Measurements from ENCODE around the gene TBX21.

Gene TBX21

DNA sequence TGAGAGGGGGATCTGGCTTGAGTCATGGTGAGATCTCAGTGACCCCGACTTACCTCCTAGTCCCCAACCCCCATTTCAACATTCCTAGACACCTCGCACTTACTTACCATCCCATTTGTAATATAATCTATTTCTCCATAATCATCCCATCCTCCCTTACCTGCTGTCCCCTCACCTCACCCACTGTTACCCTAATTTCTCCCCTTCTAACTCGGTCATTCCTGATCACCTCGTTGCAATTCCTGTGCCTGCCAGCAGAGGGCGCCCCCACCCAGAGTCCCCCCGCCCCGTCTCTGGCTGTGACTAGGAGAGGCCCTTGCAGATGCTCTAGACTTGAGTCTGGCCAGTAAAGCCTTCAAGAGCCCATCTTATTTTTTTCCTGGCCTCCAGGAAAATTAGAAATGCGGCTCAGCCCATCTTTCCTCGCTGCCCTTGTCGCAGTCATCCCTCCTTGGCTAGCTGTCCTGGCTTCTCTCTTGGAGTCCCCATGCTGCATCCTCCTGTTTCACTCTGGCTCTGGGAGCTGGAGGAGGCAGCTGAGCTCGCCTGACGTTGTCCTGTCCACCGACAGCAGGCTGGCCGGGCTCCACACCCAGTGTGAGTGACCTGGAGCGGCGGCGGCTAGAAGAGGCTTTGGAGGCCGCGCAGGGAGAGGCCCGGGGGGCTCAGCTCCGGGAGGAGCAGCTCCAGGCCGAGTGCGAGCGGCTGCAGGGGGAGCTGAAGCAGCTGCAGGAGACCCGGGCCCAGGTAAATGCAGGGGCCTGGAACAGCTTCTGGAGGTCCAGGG, 34.1 kb upstream of the TBX21 start:
- DNase-seq (ENCODE audit: low spot score), result peak; percentile 56

DNA sequence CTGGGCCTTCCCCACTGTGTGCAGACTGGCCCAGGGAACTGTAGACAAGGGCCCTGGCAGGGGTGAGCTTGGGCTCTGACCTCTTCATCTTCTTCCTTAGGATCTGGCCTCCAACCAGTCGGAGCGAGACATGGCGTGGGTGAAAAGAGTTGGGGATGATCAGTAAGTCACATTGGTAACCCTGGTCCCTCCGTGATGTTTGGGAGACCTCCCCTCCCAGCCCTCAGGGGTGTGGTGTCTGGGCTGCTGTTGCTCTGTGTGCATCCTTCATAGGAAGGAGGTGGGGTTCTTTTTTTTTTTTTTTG, 33.5 kb upstream of the TBX21 start:
- no peak for DNase-seq (ENCODE audit: low spot score)

GRCh38 chr17:47700471-47701449, 32.3 kb upstream of the TBX21 start:
- DNase-seq (ENCODE audit: low spot score), result no peak

GRCh38 chr17:47701608-47702007, 31.4 kb upstream of the TBX21 start:
- DNase-seq (ENCODE audit: low spot score), result no peak

DNA sequence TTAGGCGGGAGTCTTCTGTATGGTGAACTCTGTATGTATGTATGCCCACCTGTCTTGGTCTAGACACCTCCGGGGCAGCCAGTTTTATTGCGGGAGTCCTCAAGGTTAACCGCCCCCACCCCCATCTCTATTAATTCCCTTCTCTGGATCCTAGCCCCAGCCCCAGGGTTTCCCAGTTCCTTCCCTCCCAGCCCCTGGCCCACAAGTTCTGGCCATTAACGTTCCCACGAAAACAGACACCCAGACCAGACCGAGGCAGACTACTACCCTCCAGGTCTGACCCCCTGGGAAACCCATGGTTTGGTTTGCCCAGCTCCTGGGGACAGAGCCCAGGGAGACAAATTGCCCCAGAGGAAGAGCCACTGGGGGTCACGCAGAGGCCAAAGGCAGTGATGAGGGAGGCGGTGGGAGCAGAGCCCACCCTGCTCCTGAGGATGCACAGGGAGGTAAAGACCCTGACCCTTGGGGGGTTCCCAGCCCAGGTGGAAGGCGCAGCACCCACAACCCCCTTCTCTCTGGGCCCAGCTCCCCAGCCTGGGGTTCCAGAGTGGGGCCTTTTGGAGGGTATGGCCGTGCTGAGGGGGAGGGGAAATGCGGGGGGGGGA, 30.5 kb upstream of the TBX21 start:
- no peak for DNase-seq (ENCODE audit: low spot score)

DNA sequence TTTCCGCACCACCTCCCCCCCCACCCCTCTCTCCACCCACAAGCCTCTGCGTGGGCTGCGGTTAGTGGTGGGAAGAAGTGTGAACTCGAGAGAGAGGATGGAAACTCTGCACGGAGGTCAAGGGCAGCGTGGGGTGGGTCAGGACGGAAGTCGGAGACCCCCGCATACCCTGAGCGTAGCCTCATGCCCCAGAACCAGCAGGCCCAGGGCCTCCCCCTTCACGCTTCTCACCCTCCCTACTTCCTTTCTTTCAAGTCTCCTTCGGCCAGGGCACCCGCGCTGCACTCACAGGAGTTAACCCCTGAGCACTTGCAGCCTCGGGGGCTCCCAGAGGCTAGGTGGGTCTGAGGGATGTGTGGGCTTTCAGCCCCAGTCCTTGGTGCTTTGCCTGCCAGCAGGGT, 29.8 kb upstream of the TBX21 start:
- DNase-seq (ENCODE audit: low spot score), result no peak

DNA sequence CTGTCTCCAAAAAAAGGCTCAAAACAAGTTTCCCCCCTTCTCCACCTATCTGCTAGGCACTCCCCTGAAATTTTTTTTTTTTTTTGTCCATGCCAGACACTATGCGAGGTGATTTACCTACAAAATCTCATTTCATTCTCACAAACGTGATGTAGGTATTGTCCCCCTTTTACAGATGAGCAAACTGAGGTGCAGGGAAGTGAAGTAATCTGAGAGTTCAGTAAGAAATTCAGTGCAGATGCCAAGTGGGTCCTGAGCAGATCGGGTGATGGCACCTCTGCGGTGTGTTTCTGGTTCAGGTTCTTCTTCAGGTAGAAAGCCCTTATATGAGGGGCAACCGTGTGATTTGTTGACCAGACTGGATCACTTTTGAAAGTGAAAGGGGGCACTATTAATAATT, 29.4 kb upstream of the TBX21 start:
- no peak for DNase-seq (ENCODE audit: low spot score)

GRCh38 chr17:47704116-47704515, 28.9 kb upstream of the TBX21 start:
- DNase-seq (ENCODE audit: low spot score), result no peak

- peak; percentile 61 for DNase-seq (ENCODE audit: low spot score)
Measured at GRCh38 chr17:47704736-47705135, 28.3 kb upstream of the TBX21 start.

GRCh38 chr17:47705536-47706530, 27.2 kb upstream of the TBX21 start:
- no peak for DNase-seq (ENCODE audit: low spot score)

GRCh38 chr17:47707056-47707804, 25.8 kb upstream of the TBX21 start:
- DNase-seq (ENCODE audit: low spot score), result no peak

DNA sequence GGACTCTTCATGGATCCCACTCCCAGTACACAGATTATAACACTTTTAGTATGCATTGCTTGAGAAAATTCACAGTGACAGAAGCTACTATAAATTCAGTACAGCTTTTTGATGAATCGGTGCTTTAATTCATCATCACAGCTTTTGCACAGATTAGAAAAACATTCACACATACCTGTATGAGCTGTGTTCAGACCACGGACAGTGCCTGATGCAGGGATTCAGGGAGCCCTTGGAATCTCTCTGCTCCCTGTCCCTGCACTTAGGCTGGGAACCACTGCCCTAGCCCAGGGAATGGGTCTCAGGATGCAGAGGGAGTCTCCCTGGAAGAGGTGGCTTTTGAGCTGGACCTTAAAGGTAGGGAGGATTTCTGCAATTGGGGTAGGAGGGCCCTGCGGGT, 25.2 kb upstream of the TBX21 start:
- no peak for DNase-seq (ENCODE audit: low spot score)

GRCh38 chr17:47708312-47708863, 24.6 kb upstream of the TBX21 start:
- DNase-seq (ENCODE audit: low spot score), result no peak

DNA sequence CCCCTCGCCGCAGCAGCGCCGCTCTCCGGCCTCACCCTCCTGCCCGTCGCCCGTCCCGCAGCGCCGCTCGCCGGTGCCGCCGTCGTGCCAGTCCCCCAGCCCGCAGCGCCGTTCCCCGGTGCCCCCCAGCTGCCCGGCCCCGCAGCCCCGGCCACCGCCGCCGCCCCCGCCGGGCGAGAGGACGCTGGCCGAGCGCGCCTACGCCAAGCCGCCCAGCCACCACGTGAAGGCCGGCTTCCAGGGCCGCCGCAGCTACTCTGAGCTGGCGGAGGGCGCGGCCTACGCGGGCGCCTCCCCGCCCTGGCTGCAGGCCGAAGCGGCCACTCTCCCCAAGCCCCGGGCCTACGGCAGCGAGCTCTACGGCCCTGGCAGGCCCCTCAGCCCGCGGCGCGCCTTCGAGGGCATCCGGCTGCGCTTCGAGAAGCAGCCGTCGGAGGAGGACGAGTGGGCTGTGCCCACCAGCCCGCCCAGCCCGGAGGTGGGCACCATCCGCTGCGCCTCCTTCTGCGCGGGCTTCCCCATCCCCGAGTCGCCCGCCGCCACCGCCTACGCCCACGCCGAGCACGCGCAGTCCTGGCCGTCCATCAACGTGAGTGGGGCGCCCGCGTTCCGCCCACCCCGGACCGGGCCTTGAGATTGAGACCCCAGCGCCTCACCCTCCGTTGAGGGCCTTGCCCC, 24.0 kb upstream of the TBX21 start:
- no peak for DNase-seq (ENCODE audit: low spot score)

DNA sequence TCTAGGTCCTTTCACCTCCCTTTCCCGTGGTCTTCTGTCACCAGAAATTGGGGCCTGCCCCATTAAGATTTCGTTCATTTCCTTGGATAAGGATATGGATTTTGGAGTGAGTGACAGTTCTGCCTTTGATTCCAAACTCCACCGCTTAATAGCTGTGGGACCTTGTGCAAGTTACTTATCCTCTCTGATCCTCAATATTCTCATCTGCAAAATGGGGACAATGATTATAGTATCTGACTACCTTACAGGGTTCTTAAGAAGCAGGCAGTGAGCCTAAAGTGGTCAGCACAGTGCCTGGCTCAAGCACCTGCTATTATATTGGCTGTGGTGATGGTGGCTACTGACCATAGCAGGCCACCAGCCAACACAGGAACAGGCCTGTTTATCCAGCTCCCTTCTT, 23.4 kb upstream of the TBX21 start:
- DNase-seq (ENCODE audit: low spot score), result no peak

GRCh38 chr17:47711366-47712099, 21.5 kb upstream of the TBX21 start:
- DNase-seq (ENCODE audit: low spot score), result no peak

DNA sequence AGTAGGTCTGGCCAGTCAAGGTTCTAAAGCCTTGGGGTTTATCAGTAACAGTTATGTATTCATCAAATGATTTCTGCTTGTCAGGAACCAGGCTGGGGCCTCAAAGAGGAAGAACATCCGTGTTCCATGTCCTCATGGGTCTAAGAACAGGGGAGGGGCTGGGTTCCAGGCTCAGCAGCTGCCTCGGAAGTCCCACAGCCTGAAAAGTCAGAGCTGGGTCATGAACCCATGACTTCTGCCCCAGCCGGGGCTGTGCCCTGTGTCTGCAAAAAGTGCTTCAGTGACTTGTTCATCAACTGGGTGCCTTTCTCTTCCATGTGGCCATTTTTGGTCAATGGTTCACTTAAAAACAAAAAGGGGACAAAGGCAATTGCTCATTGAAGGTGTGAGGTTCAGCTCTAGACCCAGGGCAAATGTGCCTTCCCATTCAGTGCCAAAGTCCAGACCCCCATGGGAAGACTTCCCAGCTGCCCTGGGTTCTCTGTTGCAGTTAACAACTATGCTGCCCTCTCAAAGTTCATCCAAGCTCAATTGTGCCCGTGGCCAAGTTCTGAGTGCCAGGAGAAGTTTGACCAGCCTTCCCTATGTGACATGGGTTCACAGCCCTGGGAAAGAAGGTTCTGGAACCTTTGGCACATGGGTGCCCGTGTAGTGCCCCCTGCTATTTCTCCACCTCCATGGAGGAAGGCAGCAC, 20.6 kb upstream of the TBX21 start:
- DNase-seq (ENCODE audit: low spot score), result no peak

DNA sequence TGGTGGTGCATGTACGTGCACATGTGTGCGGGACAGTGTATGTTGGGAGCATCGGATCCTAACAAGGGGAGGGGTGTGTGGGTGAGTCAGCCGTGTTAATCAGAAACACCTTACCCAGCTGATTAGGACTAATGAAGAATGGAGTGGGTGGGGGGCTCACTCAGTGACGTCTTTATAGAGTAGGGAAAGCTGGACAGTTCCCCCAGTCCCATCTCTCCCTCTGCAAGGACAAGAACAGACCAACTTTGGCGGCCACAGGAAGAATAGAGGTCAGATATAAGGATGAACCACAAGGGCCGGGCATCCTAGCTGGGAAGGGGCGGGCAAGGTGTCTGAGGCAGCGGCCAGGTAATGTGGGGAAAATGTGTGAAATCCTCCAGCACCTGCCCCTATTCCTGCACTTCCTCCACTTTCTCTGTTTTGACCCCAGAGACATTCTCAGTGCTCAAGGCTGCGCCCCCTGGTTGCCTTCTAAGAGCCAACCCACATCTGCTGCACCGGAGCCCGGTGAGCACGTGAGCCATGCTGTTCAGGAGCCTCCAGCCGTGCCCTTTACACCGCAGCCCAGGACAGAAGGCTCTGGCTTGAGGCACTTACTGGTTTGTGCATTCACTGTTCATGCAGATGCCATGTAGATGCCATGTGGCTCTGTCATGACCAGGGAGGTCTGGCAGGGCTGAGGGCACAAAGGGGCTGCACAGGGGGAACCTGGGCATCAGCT, 18.9 kb upstream of the TBX21 start:
- no peak for DNase-seq (ENCODE audit: low spot score)
